GM23338 (cell line): ENCODE data around the gene SEZ6L.

Source experiments
- CREB1 ChIP-seq: fragments of 250-450 bp; sonication (Bioruptor Pico); IDR thresholded peaks from 2 replicates; pipeline ENCODE4 v1.5.0; 2020; ENCODE audit warnings: low read depth, mild to moderate bottlenecking, moderate library complexity
- EZH2 ChIP-seq: fragments of 200-600 bp; sonication (generic); IDR thresholded peaks from one replicate; pipeline ENCODE4 v1.8.0; 2017; ENCODE audit warnings: antibody characterized with exemption, mild to moderate bottlenecking, low read depth; ENCODE audit not compliant: unreplicated experiment
- EZH2phosphoT487 ChIP-seq: fragments of 200-600 bp; sonication (generic); IDR thresholded peaks from one replicate; pipeline ENCODE4 v1.8.1; 2018; ENCODE audit warnings: antibody characterized with exemption; ENCODE audit not compliant: unreplicated experiment
- JUNB ChIP-seq: IDR thresholded peaks from one replicate; pipeline ENCODE4 v1.6.1; 2016; ENCODE audit warnings: antibody characterized with exemption; ENCODE audit not compliant: unreplicated experiment
- POLR2AphosphoS5 ChIP-seq: IDR thresholded peaks from 2 replicates; pipeline ENCODE4 v1.6.1; 2016; ENCODE audit warnings: antibody characterized with exemption, low read depth
- ZNF114 ChIP-seq: fragments of 250-450 bp; sonication (Bioruptor Pico); IDR thresholded peaks from 2 replicates; pipeline ENCODE4 v1.5.0; 2020; ENCODE audit warnings: mild to moderate bottlenecking, moderate library complexity
- ZNF331 ChIP-seq: fragments of 250-450 bp; sonication (Bioruptor Pico); IDR thresholded peaks from 2 replicates; pipeline ENCODE4 v1.5.0; 2020; ENCODE audit warnings: low read depth, mild to moderate bottlenecking, moderate library complexity
- TF ChIP-seq, protein P1 (sequence below): IDR thresholded peaks from one replicate; pipeline ENCODE4 v1.6.1; 2018; ENCODE audit warnings: antibody characterized with exemption; ENCODE audit not compliant: unreplicated experiment
- TF ChIP-seq, protein P2 (sequence below), 2 experiments: fragments of 200-600 bp in 1 of 2; sonication (generic) in 1 of 2; conservative IDR thresholded peaks; 2 replicates each; pipeline versions ENCODE4 v1.5.1 to v1.6.1; 2016 to 2017; ENCODE audit warnings: antibody characterized with exemption in 2 of 2, low read depth in 2 of 2, mild to moderate bottlenecking in 2 of 2, moderate library complexity in 1 of 2
- TF ChIP-seq, protein P3 (sequence below): IDR thresholded peaks from 2 replicates; pipeline ENCODE4 v1.6.1; 2016; ENCODE audit warnings: antibody characterized with exemption

DNA sequence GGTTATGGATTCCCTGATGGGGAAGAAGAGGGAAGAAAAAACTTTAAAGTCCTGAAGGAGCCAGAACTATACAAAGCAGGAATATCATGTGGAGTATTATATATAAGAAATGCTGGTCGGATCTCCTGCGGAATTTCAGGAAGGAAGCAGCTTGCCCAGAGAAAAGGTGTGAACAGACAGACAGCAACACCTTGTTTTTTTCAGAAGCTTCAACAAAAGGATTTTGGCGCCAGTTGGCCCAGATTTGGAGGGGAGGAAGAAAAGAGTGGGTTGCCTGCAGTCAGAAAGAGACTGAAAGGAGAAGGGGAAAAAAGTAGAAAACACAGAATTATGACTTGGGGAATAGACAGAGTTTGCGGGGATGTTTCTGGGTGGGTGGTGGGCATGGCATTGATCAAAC, 45.2 kb downstream of the SEZ6L start:
- TF ChIP-seq, protein P1, sequence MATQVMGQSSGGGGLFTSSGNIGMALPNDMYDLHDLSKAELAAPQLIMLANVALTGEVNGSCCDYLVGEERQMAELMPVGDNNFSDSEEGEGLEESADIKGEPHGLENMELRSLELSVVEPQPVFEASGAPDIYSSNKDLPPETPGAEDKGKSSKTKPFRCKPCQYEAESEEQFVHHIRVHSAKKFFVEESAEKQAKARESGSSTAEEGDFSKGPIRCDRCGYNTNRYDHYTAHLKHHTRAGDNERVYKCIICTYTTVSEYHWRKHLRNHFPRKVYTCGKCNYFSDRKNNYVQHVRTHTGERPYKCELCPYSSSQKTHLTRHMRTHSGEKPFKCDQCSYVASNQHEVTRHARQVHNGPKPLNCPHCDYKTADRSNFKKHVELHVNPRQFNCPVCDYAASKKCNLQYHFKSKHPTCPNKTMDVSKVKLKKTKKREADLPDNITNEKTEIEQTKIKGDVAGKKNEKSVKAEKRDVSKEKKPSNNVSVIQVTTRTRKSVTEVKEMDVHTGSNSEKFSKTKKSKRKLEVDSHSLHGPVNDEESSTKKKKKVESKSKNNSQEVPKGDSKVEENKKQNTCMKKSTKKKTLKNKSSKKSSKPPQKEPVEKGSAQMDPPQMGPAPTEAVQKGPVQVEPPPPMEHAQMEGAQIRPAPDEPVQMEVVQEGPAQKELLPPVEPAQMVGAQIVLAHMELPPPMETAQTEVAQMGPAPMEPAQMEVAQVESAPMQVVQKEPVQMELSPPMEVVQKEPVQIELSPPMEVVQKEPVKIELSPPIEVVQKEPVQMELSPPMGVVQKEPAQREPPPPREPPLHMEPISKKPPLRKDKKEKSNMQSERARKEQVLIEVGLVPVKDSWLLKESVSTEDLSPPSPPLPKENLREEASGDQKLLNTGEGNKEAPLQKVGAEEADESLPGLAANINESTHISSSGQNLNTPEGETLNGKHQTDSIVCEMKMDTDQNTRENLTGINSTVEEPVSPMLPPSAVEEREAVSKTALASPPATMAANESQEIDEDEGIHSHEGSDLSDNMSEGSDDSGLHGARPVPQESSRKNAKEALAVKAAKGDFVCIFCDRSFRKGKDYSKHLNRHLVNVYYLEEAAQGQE, result no peak
- TF ChIP-seq, protein P2, sequence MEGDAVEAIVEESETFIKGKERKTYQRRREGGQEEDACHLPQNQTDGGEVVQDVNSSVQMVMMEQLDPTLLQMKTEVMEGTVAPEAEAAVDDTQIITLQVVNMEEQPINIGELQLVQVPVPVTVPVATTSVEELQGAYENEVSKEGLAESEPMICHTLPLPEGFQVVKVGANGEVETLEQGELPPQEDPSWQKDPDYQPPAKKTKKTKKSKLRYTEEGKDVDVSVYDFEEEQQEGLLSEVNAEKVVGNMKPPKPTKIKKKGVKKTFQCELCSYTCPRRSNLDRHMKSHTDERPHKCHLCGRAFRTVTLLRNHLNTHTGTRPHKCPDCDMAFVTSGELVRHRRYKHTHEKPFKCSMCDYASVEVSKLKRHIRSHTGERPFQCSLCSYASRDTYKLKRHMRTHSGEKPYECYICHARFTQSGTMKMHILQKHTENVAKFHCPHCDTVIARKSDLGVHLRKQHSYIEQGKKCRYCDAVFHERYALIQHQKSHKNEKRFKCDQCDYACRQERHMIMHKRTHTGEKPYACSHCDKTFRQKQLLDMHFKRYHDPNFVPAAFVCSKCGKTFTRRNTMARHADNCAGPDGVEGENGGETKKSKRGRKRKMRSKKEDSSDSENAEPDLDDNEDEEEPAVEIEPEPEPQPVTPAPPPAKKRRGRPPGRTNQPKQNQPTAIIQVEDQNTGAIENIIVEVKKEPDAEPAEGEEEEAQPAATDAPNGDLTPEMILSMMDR (conservative IDR thresholded peaks at IDR 0.05; ENCODE audit: low read depth in 2 of 2), result no peak
- TF ChIP-seq POLR2AphosphoS5 (no peak), EZH2 (no peak), EZH2phosphoT487 (no peak), JUNB (no peak), ZNF331 (CRISPR knock-in tag) (no peak), CREB1 (no peak), ZNF114 (CRISPR knock-in tag) (no peak)
- TF ChIP-seq, protein P3, sequence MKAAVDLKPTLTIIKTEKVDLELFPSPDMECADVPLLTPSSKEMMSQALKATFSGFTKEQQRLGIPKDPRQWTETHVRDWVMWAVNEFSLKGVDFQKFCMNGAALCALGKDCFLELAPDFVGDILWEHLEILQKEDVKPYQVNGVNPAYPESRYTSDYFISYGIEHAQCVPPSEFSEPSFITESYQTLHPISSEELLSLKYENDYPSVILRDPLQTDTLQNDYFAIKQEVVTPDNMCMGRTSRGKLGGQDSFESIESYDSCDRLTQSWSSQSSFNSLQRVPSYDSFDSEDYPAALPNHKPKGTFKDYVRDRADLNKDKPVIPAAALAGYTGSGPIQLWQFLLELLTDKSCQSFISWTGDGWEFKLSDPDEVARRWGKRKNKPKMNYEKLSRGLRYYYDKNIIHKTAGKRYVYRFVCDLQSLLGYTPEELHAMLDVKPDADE, result no peak
